ENCODE data around the gene ERVH48-1.
"Not testable (repeated sequence)": the region's sequence is repeated elsewhere in the genome, so short reads cannot be mapped to it uniquely, and the experiment has no call there.

ERVH48-1 gene

GRCh38 chr21:42921927-42922326 is 3.5 kb downstream of the ERVH48-1 start:
- Mint-ChIP-seq H3K27me3 (ENCODE audit: low read depth, poor library complexity) (peaks cover 3% of the 10 kb centered on the region), H3K36me3 (ENCODE audit: low read depth) (no peaks in the 10 kb centered on the region), H3K9me3 (no peaks in the 10 kb centered on the region), H3K27ac (no peak overlapping the region), H3K4me3 (no peak overlapping the region), H3K4me1 (peaks cover 27% of the 10 kb centered on the region)
- TF ChIP-seq CTCF (IDR thresholded peaks at IDR 0.05): no peak
- no peak for DNase-seq

DNA sequence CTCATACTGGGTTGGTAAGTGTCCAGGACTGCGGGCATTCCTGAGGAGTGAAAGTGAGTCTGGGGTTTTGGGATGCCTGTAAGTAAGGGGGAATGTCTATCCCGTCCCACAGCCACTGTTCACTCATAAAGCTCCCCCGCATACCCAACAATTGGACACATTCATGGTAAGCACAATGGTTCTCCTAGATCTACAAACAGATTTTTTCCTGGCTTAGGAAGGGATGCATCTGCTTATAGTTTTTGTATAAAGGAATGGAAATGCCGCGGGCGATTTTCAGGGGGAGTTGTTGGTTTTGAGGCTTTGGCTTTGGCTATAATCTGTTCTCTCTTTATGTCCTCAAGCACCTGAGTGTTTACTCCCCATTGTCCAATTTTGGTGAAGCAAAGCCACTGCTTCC is 7.1 kb downstream of the ERVH48-1 start:
- H3K36me3 Mint-ChIP-seq (ENCODE audit: low read depth): peaks cover 7% of the 10 kb centered on the region
- no peak overlapping the region for H3K27ac Mint-ChIP-seq
- no peak overlapping the region for H3K4me3 Mint-ChIP-seq
- H3K4me1 Mint-ChIP-seq: peaks cover 32% of the 10 kb centered on the region
- H3K9me3 Mint-ChIP-seq: no peaks in the 10 kb centered on the region
- DNase-seq: no peak
- no peaks in the 10 kb centered on the region for H3K27me3 Mint-ChIP-seq (ENCODE audit: low read depth, poor library complexity)
- no peak for TF ChIP-seq CTCF (IDR thresholded peaks at IDR 0.05)

DNA sequence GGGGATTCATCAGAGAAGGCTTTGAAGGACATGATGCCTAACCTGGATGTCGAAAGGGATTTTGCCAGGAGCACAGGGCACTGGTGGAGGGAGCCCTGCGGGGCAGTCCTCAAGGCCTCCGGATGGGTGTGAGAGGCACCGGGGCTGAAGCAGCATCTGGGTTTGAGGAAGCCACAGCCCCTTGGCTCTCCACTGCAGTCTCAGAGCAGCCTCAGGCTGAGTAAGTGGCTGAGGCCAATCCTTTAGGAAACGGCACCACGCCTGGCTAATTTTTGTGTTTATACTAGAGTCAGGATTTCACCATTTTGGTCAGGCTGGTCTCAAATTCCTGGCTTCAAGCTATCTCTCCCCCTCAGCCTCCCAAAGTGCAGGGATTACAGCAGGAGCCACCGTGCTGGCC is 12.0 kb downstream of the ERVH48-1 start:
- Mint-ChIP-seq H3K4me1 (peaks cover 34% of the 10 kb centered on the region), H3K36me3 (ENCODE audit: low read depth) (peaks cover 42% of the 10 kb centered on the region)
- no peak for TF ChIP-seq CTCF (IDR thresholded peaks at IDR 0.05)

DNA sequence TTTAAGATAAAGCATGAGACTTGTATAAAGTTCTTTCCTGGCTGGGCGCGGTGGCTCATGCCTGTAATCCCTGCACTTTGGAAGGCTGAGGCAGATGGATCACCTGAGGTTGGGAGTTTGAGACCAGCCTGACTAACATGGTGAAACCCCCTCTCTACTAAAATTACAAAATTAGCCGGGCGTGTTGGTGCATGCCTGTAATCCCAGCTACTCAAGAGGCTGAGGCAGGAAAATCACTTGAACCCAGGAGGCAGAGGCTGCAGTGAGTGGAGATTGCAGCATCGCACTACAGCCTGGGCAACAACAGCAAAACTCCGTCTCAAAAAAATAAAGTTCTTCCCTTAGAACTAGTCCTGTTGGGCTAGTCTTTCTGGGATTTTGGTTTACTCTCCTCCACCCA is 13.5 kb downstream of the ERVH48-1 start:
- not testable (repeated sequence) for H3K27me3 Mint-ChIP-seq (ENCODE audit: low read depth, poor library complexity); DNase-seq; H3K4me3 Mint-ChIP-seq; H3K9me3 Mint-ChIP-seq; H3K27ac Mint-ChIP-seq
- Mint-ChIP-seq H3K4me1 (peaks cover 33% of the 10 kb centered on the region), H3K36me3 (ENCODE audit: low read depth) (peaks cover 56% of the 10 kb centered on the region)

More for the DNA sequence above, 12.0 kb downstream of the ERVH48-1 start:
- no peak overlapping the region for H3K4me3 Mint-ChIP-seq
- DNase-seq: no peak
- peak overlapping the region; percentile 95 for H3K27ac Mint-ChIP-seq
- H3K9me3 Mint-ChIP-seq: no peaks in the 10 kb centered on the region
- no peaks in the 10 kb centered on the region for H3K27me3 Mint-ChIP-seq (ENCODE audit: low read depth, poor library complexity)

DNA sequence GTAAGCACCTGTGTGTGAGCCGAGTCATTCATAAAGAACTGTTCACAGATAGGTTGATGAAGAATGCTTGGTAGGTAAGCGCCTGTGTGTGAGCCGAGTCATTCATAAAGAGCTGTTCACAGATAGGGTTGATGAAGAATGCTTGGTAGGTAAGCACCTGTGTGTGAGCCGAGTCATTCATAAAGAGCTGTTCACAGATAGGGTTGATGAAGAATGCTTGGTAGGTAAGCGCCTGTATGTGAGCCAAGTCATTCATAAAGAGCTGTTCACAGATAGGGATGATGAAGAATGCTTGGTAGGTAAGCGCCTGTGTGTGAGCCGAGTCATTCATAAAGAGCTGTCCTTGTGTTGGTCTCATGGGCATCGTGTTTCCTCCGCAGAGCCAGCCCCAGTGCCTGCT is 16.9 kb downstream of the ERVH48-1 start:
- Mint-ChIP-seq H3K36me3 (ENCODE audit: low read depth) (peaks cover 82% of the 10 kb centered on the region), H3K27ac (peak overlapping the region; percentile 71), H3K9me3 (peaks cover 20% of the 10 kb centered on the region)
- not testable (repeated sequence) for H3K27me3 Mint-ChIP-seq (ENCODE audit: low read depth, poor library complexity); DNase-seq; H3K4me3 Mint-ChIP-seq; H3K4me1 Mint-ChIP-seq

GRCh38 chr21:42906233-42906632 is 19.2 kb downstream of the ERVH48-1 start:
- no peak for TF ChIP-seq CTCF (IDR thresholded peaks at IDR 0.05)
- Mint-ChIP-seq H3K27me3 (ENCODE audit: low read depth, poor library complexity) (no peaks in the 10 kb centered on the region), H3K9me3 (peaks cover 20% of the 10 kb centered on the region), H3K27ac (no peak overlapping the region), H3K4me3 (no peak overlapping the region), H3K36me3 (ENCODE audit: low read depth) (peaks cover 82% of the 10 kb centered on the region), H3K4me1 (no peaks in the 10 kb centered on the region)
- DNase-seq: no peak

DNA sequence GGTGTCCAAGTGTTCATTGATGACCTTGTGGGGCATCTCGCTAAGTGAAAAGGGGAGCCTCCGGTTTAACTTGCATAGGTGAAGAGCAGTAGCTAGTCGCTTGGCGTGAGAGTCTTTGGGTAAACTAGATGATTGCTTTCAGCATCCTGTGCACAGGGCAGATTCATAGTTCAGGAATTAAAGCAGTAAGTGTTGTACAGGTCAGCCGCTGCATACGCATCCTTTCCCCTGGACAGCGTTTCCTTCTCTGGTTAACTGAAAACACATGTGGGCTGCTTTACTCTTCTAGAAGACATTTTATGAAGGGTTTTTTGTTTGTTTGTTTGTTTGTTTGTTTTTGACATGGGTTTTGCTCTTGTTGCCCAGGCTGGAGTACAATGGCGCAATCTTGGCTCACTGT is 20.2 kb downstream of the ERVH48-1 start:
- Mint-ChIP-seq H3K27ac (no peak overlapping the region), H3K27me3 (ENCODE audit: low read depth, poor library complexity) (no peaks in the 10 kb centered on the region), H3K4me1 (no peaks in the 10 kb centered on the region), H3K36me3 (ENCODE audit: low read depth) (peaks cover 83% of the 10 kb centered on the region), H3K9me3 (peaks cover 20% of the 10 kb centered on the region), H3K4me3 (no peak overlapping the region)
- DNase-seq: no peak
- no peak for TF ChIP-seq CTCF (IDR thresholded peaks at IDR 0.05)

Data from nephron progenitor cell (in vitro differentiated cells).